ENCODE data around the gene FGF12.

The FGF12 gene

GRCh38 chr3:192155194-192155593 is 572.1 kb downstream of the FGF12 start:
- no peak for DNase-seq (ENCODE audit: low spot score)

GRCh38 chr3:192133271-192133670 is 594.1 kb downstream of the FGF12 start:
- no peak for DNase-seq (ENCODE audit: low spot score)
- Histone ChIP-seq H3K4me3 (no peak overlapping the region), H3K27ac (no peak overlapping the region)
- TF ChIP-seq CTCF (IDR thresholded peaks at IDR 0.05) = no peak

More at GRCh38 chr3:192155194-192155593, 572.1 kb downstream of the FGF12 start:
- no peak for TF ChIP-seq CTCF (IDR thresholded peaks at IDR 0.05)
- no peak overlapping the region for H3K4me3 ChIP-seq
- no peak overlapping the region for H3K27ac ChIP-seq

DNA sequence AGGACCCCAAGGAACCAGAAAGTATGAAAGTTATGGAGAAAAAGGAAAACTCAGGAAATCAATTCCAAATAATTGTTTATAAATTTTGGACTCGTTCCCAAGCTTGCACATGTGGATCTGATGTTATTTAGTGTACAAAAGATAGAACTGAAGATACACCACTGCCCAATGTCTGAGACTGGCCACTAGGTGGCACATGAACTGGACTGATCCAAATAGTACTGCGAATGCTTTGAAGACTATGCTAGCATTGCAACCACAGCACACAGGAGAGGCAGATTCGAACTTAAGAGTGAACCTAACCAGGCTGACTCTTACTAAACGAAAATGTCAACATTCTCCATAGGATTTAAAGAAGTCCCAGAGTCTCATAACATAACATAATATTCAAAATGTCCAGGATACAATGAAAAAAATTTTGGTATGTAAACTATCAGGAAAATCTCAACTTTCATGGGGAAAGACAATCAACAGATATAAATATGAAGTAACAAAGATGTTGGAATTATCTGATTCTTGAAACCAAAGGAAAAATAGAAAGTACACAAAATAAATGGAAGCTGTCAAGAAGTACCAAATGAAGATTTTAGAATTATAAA is 596.7 kb downstream of the FGF12 start:
- TF ChIP-seq CTCF (IDR thresholded peaks at IDR 0.05) = peak; percentile 26
- no peak overlapping the region for H3K4me3 ChIP-seq
- no peak for DNase-seq (ENCODE audit: low spot score)
- H3K27ac ChIP-seq = no peak overlapping the region

DNA sequence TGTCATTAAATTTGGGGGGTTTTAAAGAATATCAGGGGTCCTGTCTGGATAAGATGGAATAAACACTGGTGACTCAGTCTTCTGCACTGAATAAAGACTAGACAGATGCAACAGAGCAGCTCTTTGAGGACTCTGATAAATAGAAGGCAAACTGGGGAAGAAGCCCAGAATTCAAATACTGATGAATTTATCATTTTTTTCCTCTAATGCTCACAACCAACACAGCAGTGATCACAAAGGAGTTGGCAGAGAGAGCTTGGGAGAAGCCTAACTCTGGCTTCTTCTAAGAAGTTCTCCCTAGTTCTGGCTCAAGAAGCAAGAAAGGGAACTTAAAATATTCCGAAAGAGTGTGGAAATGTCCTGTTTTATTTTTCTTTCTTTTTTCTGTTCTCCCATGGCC is 597.8 kb downstream of the FGF12 start:
- Histone ChIP-seq H3K27ac (no peak overlapping the region), H3K4me3 (no peak overlapping the region)
- no peak for TF ChIP-seq CTCF (IDR thresholded peaks at IDR 0.05)
- DNase-seq (ENCODE audit: low spot score) = no peak

- Histone ChIP-seq H3K27ac (no peak overlapping the region), H3K4me3 (no peak overlapping the region)
- DNase-seq (ENCODE audit: low spot score) = no peak
- no peak for TF ChIP-seq CTCF (IDR thresholded peaks at IDR 0.05)
Measured at GRCh38 chr3:192128922-192129321, 598.4 kb downstream of the FGF12 start.

- TF ChIP-seq CTCF (IDR thresholded peaks at IDR 0.05) = no peak
- no peak for DNase-seq (ENCODE audit: low spot score)
Measured at GRCh38 chr3:192128060-192128459, 599.3 kb downstream of the FGF12 start.

DNA sequence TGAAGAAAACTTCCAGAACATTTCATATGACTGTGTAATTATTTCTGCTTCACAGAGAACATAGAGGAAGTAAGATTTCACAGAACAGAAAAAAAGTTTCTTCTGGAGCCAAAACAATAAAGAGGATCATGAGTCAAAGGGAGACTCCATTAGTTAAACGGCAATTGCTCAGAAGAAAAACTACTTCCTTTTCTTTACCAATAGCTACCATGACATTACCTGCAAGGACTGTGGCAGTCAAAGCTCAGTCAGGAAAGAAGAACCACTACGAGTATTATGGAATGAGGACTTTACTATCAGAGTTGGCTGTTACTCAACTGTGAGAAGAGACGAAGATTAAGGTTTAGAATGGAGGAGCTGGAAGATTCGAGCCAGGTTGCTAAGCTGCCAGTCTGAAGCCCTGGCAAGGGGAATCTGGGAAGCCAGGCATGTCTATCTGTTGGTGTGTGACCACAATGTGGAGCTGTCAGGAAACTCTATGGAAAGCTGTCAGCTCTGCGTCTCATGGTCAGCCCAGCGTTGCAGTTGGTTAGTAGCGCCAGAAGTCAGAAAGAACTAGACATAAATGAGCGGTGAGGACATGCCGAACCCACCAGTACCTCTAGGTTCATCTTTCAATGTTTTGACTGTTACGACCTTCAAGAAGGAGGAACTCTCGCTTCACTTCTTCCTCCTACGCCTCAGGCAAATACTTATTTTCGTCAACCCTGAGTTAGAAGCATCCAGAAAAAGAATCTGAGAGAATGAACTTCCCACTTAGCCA is 604.3 kb downstream of the FGF12 start:
- no peak for DNase-seq (ENCODE audit: low spot score)
- no peak overlapping the region for H3K27ac ChIP-seq
- no peak overlapping the region for H3K4me3 ChIP-seq
- no peak for TF ChIP-seq CTCF (IDR thresholded peaks at IDR 0.05)

More at GRCh38 chr3:192128060-192128459, 599.3 kb downstream of the FGF12 start:
- H3K27ac ChIP-seq = no peak overlapping the region
- no peak overlapping the region for H3K4me3 ChIP-seq
